HepG2 (cell line): ENCODE measurements around the gene SCUBE1. TPM values are rescaled to one million over a fixed set of nuclear protein-coding genes. Genes with fewer than 3 reads are reported as not detected.
A peak's percentile ranks its signal among the peaks of the same experiment; 100 is the strongest.

Experiments
- ATF1 ChIP-seq: IDR thresholded peaks from 2 replicates; pipeline ENCODE4 v1.6.1; 2016; ENCODE audit warnings: mild to moderate bottlenecking, control low read depth
- CBX1 ChIP-seq: IDR thresholded peaks from one replicate; pipeline ENCODE4 v1.6.1; 2016; ENCODE audit warnings: antibody characterized with exemption, low read depth
- FOXJ3 ChIP-seq: sonication (generic); formaldehyde crosslinking; IDR thresholded peaks from 2 replicates; pipeline ENCODE4 v1.4.0; 2020; ENCODE audit warnings: missing genetic modification reagents, mild to moderate bottlenecking, borderline replicate concordance
- GFI1 ChIP-seq: sonication (generic); formaldehyde crosslinking; IDR thresholded peaks from 2 replicates; pipeline ENCODE4 v1.5.0; 2020; ENCODE audit warnings: missing genetic modification reagents, mild to moderate bottlenecking, borderline replicate concordance
- KDM4B ChIP-seq: sonication (generic); formaldehyde crosslinking; IDR thresholded peaks from 2 replicates; pipeline ENCODE4 v1.4.0; 2020; ENCODE audit warnings: missing genetic modification reagents
- MAZ ChIP-seq, 2 experiments: sonication (generic) in 1 of 2; formaldehyde crosslinking in 1 of 2; IDR thresholded peaks; 2 replicates each; pipeline versions ENCODE4 v1.5.0 to v1.6.1; 2012 to 2020; ENCODE audit warnings: low read depth in 2 of 2, mild to moderate bottlenecking in 2 of 2, borderline replicate concordance in 1 of 2, improper control_type of control experiment in 1 of 2, low read length in 1 of 2, missing genetic modification reagents in 1 of 2, moderate library complexity in 1 of 2
- RBM39 ChIP-seq: fragments of 200-400 bp; formaldehyde crosslinking; IDR thresholded peaks from one replicate; pipeline ENCODE4 v1.6.1; 2018; ENCODE audit warnings: antibody characterized with exemption, mild to moderate bottlenecking, low read depth, low read length; ENCODE audit not compliant: poor library complexity, severe bottlenecking
- USF2 ChIP-seq, 2 experiments: sonication (generic) in 1 of 2; formaldehyde crosslinking in 1 of 2; IDR thresholded peaks; 2 replicates each; pipeline versions ENCODE4 v1.5.1 to v1.6.1; 2011 to 2020; ENCODE audit warnings: borderline replicate concordance in 1 of 2, low read depth in 1 of 2, low read length in 1 of 2, mild to moderate bottlenecking in 1 of 2, missing genetic modification reagents in 1 of 2, moderate library complexity in 1 of 2
- ZNF441 ChIP-seq: sonication (generic); formaldehyde crosslinking; IDR thresholded peaks from 2 replicates; pipeline ENCODE4 v1.7.0; 2021; ENCODE audit warnings: missing genetic modification reagents, borderline replicate concordance
- ZNF598 ChIP-seq: sonication (generic); formaldehyde crosslinking; IDR thresholded peaks from 2 replicates; pipeline ENCODE4 v1.5.1; 2020; ENCODE audit warnings: mild to moderate bottlenecking, missing genetic modification reagents, borderline replicate concordance
- ZNF775 ChIP-seq: sonication (generic); formaldehyde crosslinking; IDR thresholded peaks from 2 replicates; pipeline ENCODE4 v1.4.0; 2020; ENCODE audit warnings: missing genetic modification reagents, mild to moderate bottlenecking, moderate library complexity, borderline replicate concordance
- ZSCAN20 ChIP-seq: sonication (generic); formaldehyde crosslinking; IDR thresholded peaks from 2 replicates; pipeline ENCODE4 v1.4.0; 2020; ENCODE audit warnings: missing genetic modification reagents, mild to moderate bottlenecking, borderline replicate concordance
- ZSCAN31 ChIP-seq: sonication (generic); formaldehyde crosslinking; IDR thresholded peaks from 2 replicates; pipeline ENCODE4 v1.5.0; 2020; ENCODE audit warnings: low read depth, mild to moderate bottlenecking, missing genetic modification reagents
- polyA plus RNA-seq, 8 experiments: library from polyadenylated mRNA; depleted of rRNA in 3 of 8; stranded (reverse) in 7 of 8; unstranded in 1 of 8; fragments of >200 nt; fragmentation: Illumina TruSeq in 4 of 8; extraction: Trizol in 4 of 8; gene quantifications; 2 replicates each; pipeline versions ENCODE4 v1.2.1 to v1.2.3, GENCODE V29; 2011 to 2016; ENCODE audit warnings: low read depth in 4 of 8, missing spikeins in 1 of 8, mixed read lengths in 1 of 8; ENCODE audit not compliant: insufficient read depth in 1 of 8
- total RNA-seq, 5 experiments: library from RNA; depleted of rRNA; stranded (reverse); fragments of >200 nt; fragmentation: Illumina TruSeq; extraction: Trizol; gene quantifications; 2 replicates each; pipeline ENCODE4 v1.2.3, GENCODE V29; 2016; ENCODE audit warnings: low read depth in 1 of 5
- TF ChIP-seq, protein P1 (sequence below): sonication (generic); formaldehyde crosslinking; IDR thresholded peaks from 2 replicates; pipeline ENCODE4 v1.5.0; 2020; ENCODE audit warnings: missing genetic modification reagents, mild to moderate bottlenecking, borderline replicate concordance
- TF ChIP-seq, protein P2 (sequence below): sonication (generic); formaldehyde crosslinking; IDR thresholded peaks from 2 replicates; pipeline ENCODE4 v1.4.0; 2020; ENCODE audit warnings: mild to moderate bottlenecking, missing genetic modification reagents
- TF ChIP-seq, protein P3 (sequence below): sonication (generic); formaldehyde crosslinking; IDR thresholded peaks from 2 replicates; pipeline ENCODE4 v1.8.0; 2022; ENCODE audit warnings: missing genetic modification reagents, mild to moderate bottlenecking, moderate library complexity, borderline replicate concordance

The SCUBE1 gene
- total and polyA plus RNA-seq, 2 of the 13 experiments (the other 11 are each of a cell fraction or from before 2014, with no cell fraction given) = under 0.01 to 0.05 TPM

GRCh38 chr22:43377896-43378704, 34.9 kb upstream of the SCUBE1 start (continued):
- no peak for TF ChIP-seq CBX1
- no peak for TF ChIP-seq ZSCAN20
- peak; percentile 73 for TF ChIP-seq USF2 (IDR thresholded peaks at IDR 0.05; ENCODE audit: low read depth, low read length)
- peak; percentile 88; the same call in 1 of the 2 replicates for TF ChIP-seq USF2 (CRISPR knock-in tag; IDR thresholded peaks at IDR 0.05; ENCODE audit: borderline replicate concordance)
- no peak for TF ChIP-seq MAZ (IDR thresholded peaks at IDR 0.05; ENCODE audit: borderline replicate concordance, low read depth, low read length)
- no peak for TF ChIP-seq MAZ (CRISPR knock-in tag; IDR thresholded peaks at IDR 0.05; ENCODE audit: low read depth)
- no peak for TF ChIP-seq KDM4B (CRISPR knock-in tag)
- no peak; the same call in 1 of the 2 replicates for TF ChIP-seq ZSCAN31 (CRISPR knock-in tag)
- TF ChIP-seq GFI1 (CRISPR knock-in tag) = peak; percentile 85; the same call in 1 of the 2 replicates
- TF ChIP-seq, protein P1, sequence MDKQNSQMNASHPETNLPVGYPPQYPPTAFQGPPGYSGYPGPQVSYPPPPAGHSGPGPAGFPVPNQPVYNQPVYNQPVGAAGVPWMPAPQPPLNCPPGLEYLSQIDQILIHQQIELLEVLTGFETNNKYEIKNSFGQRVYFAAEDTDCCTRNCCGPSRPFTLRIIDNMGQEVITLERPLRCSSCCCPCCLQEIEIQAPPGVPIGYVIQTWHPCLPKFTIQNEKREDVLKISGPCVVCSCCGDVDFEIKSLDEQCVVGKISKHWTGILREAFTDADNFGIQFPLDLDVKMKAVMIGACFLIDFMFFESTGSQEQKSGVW = no peak
- no peak for TF ChIP-seq RBM39
- TF ChIP-seq FOXJ3 (CRISPR knock-in tag) = peak; percentile 79; the same call in 1 of the 2 replicates
- TF ChIP-seq ZNF775 (CRISPR knock-in tag) = no peak
- TF ChIP-seq ATF1 (CRISPR knock-in tag) = no peak
- no peak for TF ChIP-seq ZNF598
- 0 out of 2 replicates have a peak, but pooled peaks have one; percentile 15 for TF ChIP-seq ZNF441 (CRISPR knock-in tag)
- TF ChIP-seq, protein P2, sequence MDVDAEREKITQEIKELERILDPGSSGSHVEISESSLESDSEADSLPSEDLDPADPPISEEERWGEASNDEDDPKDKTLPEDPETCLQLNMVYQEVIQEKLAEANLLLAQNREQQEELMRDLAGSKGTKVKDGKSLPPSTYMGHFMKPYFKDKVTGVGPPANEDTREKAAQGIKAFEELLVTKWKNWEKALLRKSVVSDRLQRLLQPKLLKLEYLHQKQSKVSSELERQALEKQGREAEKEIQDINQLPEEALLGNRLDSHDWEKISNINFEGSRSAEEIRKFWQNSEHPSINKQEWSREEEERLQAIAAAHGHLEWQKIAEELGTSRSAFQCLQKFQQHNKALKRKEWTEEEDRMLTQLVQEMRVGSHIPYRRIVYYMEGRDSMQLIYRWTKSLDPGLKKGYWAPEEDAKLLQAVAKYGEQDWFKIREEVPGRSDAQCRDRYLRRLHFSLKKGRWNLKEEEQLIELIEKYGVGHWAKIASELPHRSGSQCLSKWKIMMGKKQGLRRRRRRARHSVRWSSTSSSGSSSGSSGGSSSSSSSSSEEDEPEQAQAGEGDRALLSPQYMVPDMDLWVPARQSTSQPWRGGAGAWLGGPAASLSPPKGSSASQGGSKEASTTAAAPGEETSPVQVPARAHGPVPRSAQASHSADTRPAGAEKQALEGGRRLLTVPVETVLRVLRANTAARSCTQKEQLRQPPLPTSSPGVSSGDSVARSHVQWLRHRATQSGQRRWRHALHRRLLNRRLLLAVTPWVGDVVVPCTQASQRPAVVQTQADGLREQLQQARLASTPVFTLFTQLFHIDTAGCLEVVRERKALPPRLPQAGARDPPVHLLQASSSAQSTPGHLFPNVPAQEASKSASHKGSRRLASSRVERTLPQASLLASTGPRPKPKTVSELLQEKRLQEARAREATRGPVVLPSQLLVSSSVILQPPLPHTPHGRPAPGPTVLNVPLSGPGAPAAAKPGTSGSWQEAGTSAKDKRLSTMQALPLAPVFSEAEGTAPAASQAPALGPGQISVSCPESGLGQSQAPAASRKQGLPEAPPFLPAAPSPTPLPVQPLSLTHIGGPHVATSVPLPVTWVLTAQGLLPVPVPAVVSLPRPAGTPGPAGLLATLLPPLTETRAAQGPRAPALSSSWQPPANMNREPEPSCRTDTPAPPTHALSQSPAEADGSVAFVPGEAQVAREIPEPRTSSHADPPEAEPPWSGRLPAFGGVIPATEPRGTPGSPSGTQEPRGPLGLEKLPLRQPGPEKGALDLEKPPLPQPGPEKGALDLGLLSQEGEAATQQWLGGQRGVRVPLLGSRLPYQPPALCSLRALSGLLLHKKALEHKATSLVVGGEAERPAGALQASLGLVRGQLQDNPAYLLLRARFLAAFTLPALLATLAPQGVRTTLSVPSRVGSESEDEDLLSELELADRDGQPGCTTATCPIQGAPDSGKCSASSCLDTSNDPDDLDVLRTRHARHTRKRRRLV (CRISPR knock-in tag) = no peak
- TF ChIP-seq, protein P3, sequence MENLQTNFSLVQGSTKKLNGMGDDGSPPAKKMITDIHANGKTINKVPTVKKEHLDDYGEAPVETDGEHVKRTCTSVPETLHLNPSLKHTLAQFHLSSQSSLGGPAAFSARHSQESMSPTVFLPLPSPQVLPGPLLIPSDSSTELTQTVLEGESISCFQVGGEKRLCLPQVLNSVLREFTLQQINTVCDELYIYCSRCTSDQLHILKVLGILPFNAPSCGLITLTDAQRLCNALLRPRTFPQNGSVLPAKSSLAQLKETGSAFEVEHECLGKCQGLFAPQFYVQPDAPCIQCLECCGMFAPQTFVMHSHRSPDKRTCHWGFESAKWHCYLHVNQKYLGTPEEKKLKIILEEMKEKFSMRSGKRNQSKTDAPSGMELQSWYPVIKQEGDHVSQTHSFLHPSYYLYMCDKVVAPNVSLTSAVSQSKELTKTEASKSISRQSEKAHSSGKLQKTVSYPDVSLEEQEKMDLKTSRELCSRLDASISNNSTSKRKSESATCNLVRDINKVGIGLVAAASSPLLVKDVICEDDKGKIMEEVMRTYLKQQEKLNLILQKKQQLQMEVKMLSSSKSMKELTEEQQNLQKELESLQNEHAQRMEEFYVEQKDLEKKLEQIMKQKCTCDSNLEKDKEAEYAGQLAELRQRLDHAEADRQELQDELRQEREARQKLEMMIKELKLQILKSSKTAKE (CRISPR knock-in tag) = peak; percentile 78; the same call in 1 of the 2 replicates
